ENCODE measurements around the gene MELTF.

GRCh38 chr3:196992461-196993065 lies 37.1 kb downstream of the MELTF start:
- TF ChIP-seq CTCF (IDR thresholded peaks at IDR 0.05) (no peak), POLR2A (IDR thresholded peaks at IDR 0.05) (no peak)
